D341Med (cell line): Measurements from ENCODE around the gene EIF4EBP2.

Experiments used
- DNase-seq: peaks from one replicate; pipeline ENCODE4 v3.0.0; 2012; ENCODE audit warnings: low spot score

EIF4EBP2 gene

DNA sequence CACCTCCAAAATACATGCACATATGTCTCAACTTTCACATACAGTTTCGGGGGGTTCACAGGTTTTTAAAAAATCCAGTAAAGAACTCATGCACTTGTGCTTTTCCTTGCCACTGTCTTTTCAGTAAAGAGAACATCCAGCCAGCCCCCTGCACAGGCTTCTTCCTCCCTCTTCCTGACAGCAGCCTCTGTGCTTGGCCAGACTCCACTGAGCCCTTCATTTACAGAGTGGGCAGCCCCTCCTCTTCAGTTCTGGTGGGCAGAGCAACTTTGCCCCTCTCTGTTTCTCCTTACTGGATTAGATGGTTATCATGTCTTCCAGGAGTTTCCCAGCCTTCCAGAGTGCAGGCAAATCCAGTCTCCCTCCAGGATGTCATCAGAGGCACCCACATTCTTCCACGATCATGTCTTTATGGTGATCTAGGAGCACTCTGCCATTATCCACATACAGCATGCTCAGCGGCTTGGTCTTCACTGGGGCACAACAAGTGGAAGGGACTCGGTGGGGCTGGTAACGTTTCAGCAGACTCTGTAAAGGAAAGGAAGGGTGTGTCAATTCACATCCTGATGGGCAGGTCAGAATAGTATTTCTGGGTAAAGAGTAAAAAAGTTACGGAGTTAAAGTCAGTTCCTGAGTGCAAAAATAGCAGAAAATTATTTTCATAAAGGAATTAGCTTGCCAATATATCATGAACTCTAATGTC, 28.8 kb downstream of the EIF4EBP2 start:
- no peak for DNase-seq

DNA sequence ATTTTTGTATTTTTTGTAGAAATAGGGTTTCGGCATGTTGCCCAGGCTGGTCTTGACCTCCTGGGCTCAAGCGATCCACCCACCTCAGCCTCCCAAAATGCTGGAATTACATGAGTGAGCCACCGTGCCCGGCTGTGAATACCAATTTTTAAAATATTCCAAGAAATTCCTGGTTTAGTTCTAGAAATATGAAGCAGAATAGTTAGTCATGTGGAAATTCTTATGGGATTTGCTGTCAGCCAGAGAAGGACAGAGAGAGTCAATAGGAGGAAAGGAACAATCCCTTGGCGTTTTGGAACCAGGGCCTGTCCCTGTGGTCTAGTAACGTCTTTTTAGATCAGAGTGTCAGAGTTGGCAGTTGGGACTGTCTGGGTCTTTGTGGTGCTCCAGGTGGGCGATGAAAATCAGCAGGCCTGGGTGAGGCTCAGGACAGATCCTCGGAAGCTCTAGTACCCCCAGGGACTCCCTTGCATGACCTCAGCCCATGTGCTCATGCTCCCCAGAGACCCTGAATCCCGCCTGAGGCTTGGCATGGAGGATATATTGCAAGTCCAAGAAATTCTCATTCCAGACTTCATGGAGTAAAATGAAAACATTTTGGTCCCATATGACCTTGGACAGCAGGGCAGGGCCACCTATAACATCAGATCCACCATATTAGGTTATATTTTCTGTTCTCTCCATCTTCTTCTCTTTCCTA, 29.8 kb downstream of the EIF4EBP2 start:
- DNase-seq, result no peak

DNA sequence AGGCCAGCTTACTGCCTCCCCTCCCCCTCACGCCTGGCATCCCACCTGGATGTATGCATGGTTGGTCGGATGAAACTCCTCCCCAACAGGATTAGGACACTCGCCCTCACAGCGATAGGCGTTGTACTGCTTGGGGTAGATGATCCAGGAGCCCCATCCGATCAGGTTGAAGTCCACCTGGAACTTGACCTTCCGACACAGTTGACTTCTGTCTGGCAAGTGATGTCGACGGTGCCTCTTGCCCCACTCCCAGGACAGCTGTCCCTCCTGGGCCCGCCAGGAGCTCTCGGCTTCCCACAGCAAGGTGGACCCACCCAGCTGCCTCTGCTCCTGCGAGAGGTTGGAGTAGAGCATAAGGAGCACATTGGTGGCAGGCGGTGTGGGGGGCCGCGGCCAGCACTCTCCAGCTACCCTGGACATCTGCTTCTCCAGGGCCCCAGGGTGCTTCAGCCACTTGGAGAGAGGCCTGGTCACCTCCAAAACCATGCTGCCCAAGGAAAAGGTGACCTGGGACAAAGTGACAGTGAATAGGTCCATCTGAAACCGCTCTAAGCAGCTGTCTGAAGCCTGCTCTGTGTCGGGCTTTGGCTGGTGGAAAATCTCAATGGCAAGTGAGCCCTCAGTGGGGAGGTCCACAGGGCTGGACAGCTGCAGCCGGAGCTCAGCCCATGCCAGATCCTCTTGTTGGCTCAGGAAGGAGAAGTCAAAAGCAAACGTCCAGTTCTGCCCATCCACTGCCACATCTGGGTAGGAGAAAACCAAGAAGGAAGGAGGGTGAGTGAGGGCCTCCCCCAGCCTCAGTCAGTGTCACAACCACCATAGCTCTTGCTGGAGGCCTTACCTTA, 31.5 kb downstream of the EIF4EBP2 start:
- no peak for DNase-seq

DNA sequence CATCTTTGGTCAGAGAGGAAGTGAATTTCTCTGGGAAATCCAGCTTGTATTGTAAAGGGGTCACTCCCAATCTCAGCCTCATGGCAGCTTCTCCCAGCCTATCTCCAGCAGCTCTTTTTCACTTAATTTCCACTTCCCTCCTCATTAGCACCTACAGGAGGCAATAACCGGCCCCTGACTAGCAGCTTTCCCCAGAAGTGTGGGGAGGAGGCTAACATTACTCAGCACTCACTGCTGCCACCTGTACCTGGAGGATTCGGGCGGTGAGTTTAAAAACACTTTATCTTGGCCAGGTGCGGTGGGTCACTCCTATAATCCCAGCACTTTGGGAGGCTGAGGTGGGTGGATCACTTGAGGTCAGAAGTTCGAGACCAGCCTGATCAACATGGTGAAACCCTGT, 33.8 kb downstream of the EIF4EBP2 start:
- no peak for DNase-seq

DNA sequence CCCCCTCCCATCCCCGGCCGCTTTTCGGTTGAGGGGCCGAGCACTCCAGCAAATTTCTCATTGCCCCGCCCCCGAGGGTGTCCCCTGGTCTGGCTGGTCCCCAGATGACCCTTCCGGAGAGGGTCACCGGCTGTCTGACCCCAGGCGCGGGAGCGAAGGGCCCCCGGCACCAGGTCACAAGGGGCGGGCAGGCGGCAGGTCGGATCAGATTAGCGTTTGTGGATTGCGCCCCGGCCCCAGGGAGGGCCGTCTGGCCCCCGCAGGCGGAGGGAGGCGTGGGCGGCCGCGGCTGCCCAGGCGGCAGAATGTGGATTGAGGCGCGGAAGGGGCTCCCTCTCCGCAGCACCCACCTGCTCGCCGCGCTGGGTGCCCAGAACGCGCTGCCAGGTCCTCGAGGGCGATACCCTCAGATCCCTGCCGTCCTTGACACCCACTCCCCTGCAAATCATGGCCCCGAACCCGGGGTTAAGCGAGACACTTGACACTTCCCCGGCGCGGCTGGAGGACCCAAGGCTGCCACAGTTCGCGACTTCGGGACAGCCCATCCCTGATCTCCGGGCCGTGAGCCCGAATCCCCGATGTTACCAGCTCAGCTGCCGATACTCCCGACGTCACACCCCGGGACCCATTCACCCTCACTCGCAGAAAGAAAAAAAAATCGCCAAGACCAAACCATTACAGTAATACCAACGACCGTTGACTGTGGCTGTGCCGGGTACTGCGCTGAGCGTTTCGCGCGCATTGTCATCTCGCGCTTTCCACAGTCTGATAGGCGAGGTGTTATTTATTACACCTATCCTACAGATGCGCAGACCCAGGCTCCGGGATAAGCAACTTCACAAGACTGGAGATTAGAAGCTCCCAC, 36.6 kb downstream of the EIF4EBP2 start:
- no peak for DNase-seq

DNA sequence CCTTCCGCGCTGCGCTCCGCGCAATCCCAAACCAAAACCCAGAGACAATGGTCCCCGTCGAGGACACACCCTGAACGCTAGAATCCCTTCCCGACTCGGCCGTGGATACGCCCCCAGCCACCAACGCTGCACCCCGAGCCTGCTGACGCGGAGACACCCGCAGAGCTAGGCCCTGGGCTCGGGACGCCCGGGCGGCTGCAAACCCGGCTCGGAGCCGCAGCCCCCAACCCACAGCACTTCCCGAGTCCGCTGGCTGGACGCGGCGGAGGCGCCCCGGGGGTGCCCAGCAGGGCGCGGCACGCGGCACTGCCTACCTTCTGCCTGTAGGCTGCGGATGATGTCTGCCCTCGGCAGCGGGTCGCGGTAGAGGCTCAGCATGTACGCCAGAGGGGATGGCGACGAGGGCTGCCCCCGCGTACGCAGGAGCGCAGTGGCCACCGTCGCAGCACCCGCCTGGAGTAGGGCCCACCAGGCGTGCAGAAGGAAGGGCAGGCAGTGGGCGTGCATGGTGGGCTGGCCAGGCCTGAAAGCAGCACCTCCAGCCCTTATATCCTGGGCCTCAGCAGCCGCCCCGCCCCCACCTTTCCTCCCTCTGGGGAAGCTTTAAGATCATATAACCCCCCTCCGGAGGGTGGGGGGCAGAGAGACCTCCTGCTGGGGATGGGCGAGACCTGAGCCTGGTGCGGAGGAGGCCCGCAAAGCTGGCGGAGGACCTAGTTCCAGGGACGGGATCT, 37.4 kb downstream of the EIF4EBP2 start, which contains the start of gene NODAL:
Gene NODAL, minus strand, starts transcription at position 521 of the 734 bp plus-strand sequence. Its CDS starts 14 bp downstream, at position 507.
- no peak for DNase-seq

DNA sequence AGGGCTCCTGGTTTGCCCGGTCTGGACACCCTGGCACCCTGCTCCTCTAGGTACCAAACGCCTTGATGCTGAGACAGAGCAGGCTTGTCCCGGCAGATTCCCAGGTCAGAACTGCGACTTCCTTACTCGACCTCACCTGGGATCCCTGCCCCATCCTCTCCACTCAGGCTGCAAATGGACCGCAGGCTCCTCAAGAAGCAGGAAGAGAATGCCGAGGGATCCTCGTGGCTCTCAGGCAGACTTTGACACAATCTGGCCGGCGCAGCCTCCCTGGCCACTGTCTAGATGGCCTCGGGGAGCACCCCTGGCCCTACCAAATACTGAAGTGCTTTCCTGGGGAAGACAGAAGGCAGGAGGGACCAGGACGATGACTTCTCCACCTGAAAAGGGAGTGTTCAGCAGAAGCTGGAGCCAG, 38.0 kb downstream of the EIF4EBP2 start:
- no peak for DNase-seq

DNA sequence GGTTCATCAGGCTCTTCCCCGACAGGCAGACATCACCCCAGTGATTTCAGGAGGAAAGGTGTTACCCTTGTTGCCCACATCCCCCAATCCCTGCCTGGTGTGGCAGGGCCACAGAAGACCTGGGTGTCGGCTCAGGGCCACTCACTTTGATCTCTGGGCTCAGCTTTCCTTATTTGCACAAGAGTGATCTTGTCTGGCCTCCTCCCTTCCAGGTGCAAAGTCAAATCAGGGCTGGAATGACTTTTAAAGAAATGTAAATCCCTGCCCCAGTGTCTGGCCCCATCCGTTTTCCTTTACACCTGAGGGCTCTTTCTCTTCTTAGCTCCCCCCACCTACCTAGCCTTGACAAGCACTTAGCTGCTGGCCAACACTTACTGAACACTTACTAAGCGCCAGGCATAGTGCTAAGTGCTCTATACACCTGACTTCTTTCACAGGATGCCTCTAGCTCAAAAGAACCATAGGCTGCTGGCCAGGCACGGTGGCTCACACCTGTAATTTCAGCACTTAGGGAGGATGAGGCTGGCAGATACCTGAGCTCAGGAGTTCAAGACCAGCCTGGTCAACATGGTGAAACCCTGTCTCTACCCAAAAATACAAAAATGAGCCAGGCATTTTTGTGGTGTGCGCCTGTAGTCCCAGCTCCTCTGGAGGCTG, 38.5 kb downstream of the EIF4EBP2 start:
- no peak for DNase-seq

DNA sequence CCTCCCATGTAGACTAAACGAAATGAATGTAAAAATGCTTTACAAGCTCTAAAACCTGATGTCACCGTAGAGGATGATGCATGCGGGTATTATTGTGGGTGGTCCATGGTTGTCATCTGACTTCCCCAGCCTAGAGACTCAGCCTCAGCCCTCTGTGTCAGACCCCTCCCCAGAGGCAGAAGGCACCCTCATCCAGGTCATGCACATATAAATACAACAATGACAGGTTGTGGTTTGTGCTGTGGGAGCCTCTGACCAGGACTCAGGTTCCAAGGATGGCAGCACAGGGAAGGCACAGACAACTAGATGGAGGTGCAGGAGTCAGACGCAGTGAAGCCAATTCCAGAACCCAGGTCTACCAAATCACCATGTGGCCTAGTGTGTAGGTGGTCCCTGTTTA, 40.8 kb downstream of the EIF4EBP2 start:
- DNase-seq, result no peak

DNA sequence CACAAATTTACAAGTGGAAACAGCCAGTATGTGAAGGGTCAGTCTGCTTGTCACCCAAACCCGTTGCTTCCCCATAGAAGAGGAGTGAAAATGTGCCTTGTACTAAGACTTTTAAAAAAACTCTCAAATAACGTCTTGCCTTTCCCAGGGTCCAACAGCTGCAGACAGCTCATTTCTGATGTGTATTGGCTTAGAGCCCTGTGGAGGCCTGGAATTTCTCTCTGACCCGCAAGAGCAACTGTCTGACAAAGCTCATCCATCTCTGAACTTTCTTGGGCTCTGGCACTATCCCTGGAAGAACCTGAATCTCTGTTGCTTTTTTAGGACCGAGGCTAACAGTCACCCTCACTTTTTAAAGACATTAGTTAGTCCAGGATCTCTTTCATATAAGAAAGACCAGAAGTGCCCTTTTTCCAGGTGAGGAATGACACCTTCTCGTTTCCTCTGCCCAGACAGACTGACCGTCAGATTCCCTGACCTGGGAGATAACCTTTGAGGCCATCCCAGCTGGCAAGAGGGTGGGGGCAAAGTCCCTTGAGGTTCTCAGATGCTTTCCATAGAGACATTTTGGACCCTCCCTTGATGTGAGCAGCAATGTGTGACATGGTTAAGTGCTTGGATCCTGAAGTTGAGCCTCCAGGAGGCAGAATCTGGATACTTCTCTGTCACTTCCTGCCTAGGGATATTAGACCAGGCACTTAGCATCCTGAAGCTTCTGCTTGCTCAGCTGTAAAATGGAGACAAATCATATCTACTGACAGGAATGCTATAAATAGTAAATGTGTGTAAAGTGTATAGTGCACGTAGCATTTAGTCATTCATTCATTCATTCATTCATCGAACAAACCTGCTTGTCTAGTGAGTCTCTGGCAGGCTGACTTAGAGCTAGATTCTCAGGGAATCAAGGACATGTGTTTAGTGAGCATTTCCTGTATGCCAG, 42.0 kb downstream of the EIF4EBP2 start:
- DNase-seq, result no peak

DNA sequence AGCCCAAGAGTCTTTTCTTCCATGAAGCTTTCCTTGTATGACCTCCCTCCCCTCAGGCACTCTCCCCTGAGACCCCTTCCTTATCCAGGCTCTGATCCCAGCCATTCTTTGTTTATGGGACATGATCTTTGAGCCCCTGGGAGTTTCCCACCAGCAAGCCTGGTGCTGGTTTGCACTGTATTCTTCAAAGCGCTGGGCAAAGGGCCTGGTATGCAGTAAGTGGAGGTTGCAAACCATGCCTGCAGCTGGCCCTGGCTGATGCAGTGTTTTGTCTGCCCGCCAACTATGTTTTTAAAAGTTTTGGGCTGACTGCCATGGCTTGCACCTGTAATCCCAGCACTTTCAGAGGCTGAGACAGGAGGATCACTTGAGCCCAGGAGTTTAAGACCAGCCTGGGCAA, 44.3 kb downstream of the EIF4EBP2 start:
- no peak for DNase-seq

DNA sequence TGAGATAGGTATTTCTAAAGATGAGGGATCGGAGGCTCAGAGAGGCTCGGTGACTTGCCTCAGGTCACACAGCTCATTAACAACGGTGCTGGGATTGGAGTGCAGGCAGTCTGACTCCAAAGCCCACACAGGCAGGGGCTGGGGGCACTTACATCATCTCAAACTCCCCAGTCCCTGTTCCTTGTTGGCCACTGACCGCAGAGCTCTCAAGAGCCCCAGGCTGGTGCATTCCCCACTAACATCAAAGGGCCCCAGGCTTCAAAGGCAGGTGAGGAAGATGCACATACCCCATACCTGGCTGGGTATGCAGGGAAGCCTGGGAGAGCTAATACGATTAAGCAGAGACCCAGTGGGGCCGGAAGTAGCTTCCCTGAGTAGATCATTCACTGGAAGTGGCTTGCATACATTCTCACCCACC, 51.3 kb downstream of the EIF4EBP2 start:
- no peak for DNase-seq

DNA sequence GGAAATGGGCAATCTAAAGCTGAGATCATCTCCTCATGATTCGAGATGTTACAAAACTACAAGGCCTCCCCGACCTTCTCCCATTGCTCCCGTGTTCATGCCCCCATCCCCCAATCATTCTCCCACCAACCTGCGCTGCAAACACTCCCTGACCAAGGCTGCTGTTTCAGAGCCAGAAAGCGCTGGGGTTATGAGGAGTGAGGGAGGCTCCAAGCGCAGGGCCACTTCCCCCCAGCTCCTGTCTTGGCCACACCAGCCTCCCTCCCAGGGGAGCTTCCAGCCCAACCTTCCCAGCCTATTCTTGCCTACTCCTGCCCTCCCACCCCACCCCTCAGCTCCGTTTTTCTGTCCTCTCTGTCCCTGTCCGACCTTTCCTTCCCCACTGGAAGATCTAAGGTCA, 52.2 kb downstream of the EIF4EBP2 start:
- no peak for DNase-seq

DNA sequence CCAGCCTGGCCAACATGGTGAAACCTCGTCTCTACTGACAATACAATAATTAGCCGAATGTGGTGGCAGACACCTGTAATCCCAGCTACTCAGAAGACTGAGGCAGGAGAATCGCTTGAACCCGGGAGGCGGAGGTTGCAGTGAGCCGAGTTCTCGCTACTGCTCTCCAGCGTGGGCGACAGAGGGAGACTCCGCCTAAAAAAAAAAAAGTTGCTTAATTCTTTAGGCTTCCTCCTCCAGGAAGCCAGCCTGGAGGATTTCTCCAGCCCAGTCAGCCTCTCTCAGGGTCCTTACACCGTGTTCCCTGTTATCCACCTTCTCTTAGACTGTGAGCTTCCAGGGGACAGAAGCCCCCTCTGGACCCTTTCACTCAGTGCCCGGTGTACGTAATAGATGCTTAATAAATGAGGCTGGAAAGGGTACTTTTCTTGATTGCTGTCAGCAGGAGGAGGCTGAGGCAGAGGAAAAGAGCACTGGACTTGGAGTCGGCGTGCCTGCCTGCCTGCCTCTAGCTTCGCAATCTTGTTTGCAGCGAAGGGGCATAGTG, 53.9 kb downstream of the EIF4EBP2 start:
- no peak for DNase-seq

DNA sequence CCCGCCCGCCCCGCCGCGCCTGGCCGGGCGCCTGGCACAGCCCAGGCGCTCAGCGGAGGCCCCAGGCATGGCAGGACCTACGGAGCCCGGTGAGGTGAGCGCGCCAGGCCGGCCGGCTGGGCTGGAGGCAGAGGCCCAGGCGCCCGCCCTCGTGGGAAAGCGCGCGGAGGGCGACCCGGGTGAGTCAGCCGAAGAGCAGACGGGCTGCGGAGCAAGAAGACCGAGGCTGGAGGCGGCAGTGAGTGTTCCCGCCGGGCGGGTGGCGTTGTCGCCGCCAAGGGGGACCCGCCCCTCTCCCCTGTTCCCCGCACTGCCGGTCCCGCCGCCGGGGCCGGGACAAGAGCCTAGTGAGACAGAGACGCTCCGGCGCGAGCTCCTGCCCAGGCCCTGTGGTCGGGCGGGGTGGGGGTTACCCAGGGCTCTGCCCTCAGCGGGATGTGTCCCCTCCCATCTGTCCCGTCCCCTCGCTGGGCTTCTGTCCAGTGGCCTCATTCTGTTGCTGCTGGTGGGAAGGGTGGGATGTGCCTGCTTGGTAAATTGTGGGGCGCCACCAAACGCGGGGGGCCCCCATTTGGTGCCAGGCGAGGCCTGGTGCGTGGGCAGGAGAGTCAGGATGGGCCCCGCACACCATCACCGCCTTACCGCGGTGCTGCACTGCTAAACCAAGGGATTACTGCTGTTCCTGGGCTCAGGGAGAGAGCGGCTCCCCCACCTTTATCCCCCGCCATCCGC, 54.5 kb downstream of the EIF4EBP2 start:
- DNase-seq, result no peak

DNA sequence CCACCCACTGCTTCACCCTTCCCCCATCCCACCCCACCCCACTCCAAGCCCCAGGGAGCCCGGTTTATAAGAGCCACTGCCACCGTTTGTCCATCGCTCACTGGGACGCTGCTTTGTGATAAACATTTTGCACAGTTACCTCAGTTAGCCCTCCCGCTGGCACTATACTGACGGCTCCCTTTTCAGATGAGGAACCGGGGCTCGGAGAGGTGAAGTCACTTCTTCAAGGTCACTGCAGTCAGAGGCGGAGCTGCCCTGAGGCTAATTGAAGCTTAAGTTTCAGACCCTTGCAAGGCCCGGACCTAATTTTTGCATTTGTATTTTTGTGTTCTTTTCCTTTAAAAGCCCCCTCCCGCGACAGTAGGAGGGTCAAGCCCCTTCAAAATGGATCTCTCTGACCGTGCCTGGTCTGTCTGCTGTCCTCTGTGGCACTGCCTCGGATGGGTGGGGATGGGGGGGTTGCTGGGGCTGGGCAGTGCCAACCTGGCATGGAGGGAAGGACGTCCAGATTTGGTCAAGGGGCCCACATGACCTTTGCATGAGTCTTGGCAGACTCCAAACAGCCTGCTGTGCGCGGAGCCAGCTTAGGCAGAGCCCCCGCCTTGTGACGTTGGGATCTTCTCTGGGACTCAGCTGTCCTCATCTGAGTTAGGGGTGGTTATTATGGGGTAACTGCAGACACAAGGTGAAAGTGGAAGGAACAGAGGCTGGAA, 55.3 kb downstream of the EIF4EBP2 start:
- no peak for DNase-seq

DNA sequence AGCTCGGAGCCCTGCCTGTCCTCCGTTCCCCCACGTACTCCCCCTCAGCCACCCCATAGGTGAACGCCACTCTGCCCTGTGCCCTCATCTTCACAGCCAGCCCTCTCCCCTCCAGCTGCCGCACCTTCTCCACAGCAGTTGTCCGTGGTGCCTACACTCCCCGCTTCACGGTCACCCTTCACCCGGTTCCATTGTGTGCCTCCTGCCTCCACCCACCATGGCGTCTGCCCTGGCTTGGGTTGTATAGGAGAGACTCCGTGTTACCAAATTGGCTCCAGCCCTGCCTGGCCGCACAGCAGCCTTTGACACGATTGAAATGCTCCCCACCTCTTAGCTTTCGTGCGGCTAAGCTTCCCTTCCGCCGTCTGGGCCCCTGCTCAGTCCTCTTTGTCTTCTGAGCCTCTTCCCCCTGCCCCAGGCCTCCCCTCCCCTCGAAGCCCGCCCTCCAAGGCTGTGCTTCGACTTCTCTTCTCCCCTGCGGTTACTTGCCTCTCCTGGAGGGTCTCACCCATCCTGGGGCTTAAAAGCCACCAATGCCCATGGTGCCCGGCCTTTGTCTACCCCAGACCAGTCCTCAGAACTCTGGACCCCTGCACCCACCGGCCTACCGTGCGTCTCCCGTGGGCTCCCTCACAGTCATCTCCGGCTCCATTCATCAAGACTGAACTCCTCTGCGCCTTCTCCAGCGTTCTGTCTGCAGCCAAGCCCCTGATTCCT, 56.0 kb downstream of the EIF4EBP2 start:
- DNase-seq, result no peak
